ENCODE results near the gene PTPRE. TPM values are rescaled to one million over a fixed set of nuclear protein-coding genes. Genes with fewer than 3 reads are reported as not detected.

Gene PTPRE
- total and polyA plus RNA-seq, 2 donors = 5.7 to 15.9 TPM

DNA sequence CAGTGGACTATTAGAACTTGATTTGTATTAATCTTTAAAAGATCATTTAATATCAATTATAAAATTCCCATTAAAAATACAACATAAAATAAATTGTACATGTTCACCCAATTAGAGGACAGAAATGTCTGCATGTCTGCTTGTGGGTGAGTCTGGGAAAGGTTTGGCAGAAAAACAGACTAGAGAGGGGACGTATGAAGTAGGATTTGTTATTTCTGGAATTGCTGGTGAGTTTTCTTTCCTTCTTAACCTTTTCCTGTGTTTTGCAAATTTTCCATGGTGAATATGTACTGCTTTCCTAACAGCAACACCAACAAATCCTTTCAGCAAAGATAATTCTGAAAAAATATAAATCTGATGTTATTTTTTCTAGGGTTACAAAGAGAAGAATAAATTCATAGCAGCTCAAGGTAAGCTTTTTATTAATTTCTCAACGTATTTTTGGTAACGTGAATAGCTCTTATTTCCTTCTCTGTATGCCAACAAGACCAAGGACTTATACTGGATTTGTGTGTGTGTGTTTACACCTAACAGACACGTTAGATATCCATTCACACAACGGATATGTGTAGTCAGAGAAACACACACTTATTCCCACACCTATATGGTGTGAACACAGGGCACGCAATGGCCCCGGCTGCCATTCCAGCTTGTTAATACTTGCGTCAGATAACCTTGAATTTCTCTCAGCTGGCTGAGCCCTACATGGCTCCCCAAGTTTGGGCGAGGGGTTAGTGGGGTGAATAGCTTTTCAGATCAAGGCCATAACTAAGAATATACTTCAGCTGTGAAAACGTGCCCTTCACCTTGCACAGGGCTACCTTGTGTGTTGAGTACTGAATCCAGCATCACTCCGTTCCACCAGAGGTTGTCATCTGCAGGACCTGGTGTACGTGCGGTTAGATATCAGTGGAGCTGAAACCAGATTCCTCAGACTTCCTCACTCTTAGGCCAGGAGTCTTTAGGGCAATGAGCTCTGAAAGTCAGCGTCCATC is 154.7 kb downstream of the PTPRE start:
- WGBS = 67% methylated on average over 14 of the region's 14 CpGs
- Histone ChIP-seq H3K4me1 (ENCODE audit: insufficient read depth) (peaks cover 2% of the 10 kb centered on the region), H3K36me3 (ENCODE audit: insufficient read depth) (no peaks in the 10 kb centered on the region), H3K4me3 (ENCODE audit: low read depth, low read length) (no peak overlapping the region), H3K27ac (ENCODE audit: low read depth) (no peak overlapping the region)
- DNase-seq (ENCODE audit: extremely low spot score) = no peak

GRCh38 chr10:128062331-128062880 is 155.5 kb downstream of the PTPRE start:
- WGBS = 23% methylated on average over 11 of the region's 11 CpGs
- DNase-seq (ENCODE audit: extremely low spot score) = no peak
- peaks cover 3% of the 10 kb centered on the region for H3K36me3 ChIP-seq (ENCODE audit: insufficient read depth)
- no peak overlapping the region for H3K27ac ChIP-seq (ENCODE audit: low read depth)
- H3K4me1 ChIP-seq (ENCODE audit: insufficient read depth) = peaks cover 2% of the 10 kb centered on the region
- no peak overlapping the region for H3K4me3 ChIP-seq (ENCODE audit: low read depth, low read length)

- DNase-seq (ENCODE audit: extremely low spot score) = no peak
Observed at GRCh38 chr10:128062881-128063563, 156.1 kb downstream of the PTPRE start.

DNA sequence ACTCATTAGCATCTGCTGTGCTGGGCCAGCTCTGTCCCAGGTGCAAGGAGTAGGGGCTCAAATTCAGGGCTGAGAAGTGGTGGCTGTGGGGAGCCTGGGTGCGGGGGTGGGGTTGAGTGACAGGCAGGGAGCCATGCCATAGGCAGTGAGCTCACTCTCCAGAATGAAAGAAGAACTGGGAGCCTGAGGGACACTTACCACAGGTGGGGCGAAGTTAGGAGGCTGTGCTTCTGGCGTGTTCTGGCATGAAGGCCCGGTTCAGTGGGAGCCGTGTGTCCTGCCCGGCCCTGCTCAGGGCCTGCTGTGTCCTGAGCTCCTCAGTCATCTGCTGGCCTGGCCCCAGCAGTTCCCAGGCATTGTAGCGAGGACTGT is 156.8 kb downstream of the PTPRE start:
- Histone ChIP-seq H3K4me3 (ENCODE audit: low read depth, low read length) (no peak overlapping the region), H3K4me1 (ENCODE audit: insufficient read depth) (peaks cover 2% of the 10 kb centered on the region), H3K36me3 (ENCODE audit: insufficient read depth) (peaks cover 3% of the 10 kb centered on the region), H3K27ac (ENCODE audit: low read depth) (no peak overlapping the region)
- DNase-seq (ENCODE audit: extremely low spot score) = no peak
- 73% methylated on average over 7 of the region's 7 CpGs for WGBS

More at GRCh38 chr10:128062881-128063563, 156.1 kb downstream of the PTPRE start:
- peaks cover 3% of the 10 kb centered on the region for H3K36me3 ChIP-seq (ENCODE audit: insufficient read depth)
- no peak overlapping the region for H3K27ac ChIP-seq (ENCODE audit: low read depth)
- H3K4me1 ChIP-seq (ENCODE audit: insufficient read depth) = peaks cover 2% of the 10 kb centered on the region
- 38% methylated on average over 19 of the region's 19 CpGs for whole genome bisulfite sequencing
- H3K4me3 ChIP-seq (ENCODE audit: low read depth, low read length) = no peak overlapping the region

DNA sequence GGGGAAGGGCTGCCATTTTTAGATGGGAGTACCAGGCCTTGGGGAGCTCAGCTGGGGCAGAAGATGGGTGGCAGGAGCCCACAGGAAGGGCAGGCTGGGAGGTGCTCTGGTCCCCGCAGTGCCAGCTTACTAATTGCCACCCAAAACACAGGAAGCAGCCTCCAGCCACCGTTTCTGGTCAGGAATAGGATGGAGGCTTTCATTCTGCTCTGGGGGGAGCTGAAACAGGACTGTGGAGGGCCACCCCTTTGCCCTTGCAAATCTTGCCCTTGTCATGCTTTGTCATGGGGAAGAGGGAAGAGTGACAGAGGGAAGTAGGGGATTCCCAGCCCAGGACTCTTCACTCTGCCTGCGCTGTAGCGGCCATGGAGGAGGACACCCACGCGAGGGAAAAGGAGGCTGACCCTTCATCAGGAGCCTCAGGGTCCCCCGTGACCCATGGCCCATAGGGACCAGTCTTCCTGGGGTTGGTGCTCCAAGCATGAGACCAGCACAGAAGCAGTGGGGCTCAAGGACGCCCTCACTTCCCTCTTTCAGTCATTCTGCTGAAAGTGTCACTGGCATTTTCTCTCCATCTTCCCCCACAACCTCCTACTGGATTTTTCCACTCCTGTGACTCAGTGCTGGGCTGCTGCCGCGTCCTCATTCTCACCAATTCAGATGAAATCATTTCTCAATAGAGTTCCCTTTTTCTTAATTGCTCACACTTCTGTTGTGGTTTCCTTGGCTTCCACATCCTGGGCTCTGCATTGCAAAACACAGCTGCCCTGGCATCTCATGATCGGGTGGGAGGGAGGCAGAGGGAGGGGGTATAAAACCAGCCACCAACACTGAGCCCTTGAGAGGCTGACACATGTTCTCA is 157.4 kb downstream of the PTPRE start:
- Histone ChIP-seq H3K36me3 (ENCODE audit: insufficient read depth) (peaks cover 3% of the 10 kb centered on the region), H3K4me1 (ENCODE audit: insufficient read depth) (peaks cover 2% of the 10 kb centered on the region), H3K4me3 (ENCODE audit: low read depth, low read length) (no peak overlapping the region), H3K27ac (ENCODE audit: low read depth) (no peak overlapping the region)
- WGBS = 69% methylated on average over 11 of the region's 11 CpGs
- DNase-seq (ENCODE audit: extremely low spot score) = no peak

GRCh38 chr10:128064970-128065580 is 158.2 kb downstream of the PTPRE start:
- 76% methylated on average over 17 of the region's 17 CpGs for WGBS
- H3K4me1 ChIP-seq (ENCODE audit: insufficient read depth) = peaks cover 2% of the 10 kb centered on the region
- peaks cover 3% of the 10 kb centered on the region for H3K36me3 ChIP-seq (ENCODE audit: insufficient read depth)
- no peak overlapping the region for H3K27ac ChIP-seq (ENCODE audit: low read depth)
- DNase-seq (ENCODE audit: extremely low spot score) = no peak
- H3K4me3 ChIP-seq (ENCODE audit: low read depth, low read length) = no peak overlapping the region

GRCh38 chr10:128065881-128066534 is 159.1 kb downstream of the PTPRE start:
- no peak for DNase-seq (ENCODE audit: extremely low spot score)
- no peak overlapping the region for H3K4me3 ChIP-seq (ENCODE audit: low read depth, low read length)
- no peak overlapping the region for H3K27ac ChIP-seq (ENCODE audit: low read depth)
- WGBS = 90% methylated on average over 13 of the region's 13 CpGs
- H3K36me3 ChIP-seq (ENCODE audit: insufficient read depth) = peaks cover 3% of the 10 kb centered on the region
- peaks cover 2% of the 10 kb centered on the region for H3K4me1 ChIP-seq (ENCODE audit: insufficient read depth)

DNA sequence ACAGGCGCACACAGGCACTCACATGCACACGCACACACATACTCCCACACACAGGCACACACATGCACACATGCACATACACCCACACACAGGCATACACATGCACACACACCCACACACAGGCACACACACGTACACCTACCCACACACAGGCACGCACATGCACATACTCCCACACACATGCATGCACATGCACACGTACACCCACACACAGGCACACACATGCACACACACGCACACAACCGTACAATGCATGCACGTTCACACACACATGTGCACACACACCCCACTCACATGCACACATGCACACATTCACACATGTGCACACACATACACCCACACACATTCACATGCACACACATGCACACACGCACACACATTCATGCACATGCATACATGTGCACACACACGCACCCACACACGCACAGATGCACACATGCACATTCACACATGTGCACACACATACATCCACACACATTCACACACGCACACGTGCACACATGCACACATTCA is 160.0 kb downstream of the PTPRE start:
- Histone ChIP-seq H3K4me1 (ENCODE audit: insufficient read depth) (peaks cover 2% of the 10 kb centered on the region), H3K27ac (ENCODE audit: low read depth) (no peak overlapping the region), H3K36me3 (ENCODE audit: insufficient read depth) (peaks cover 3% of the 10 kb centered on the region), H3K4me3 (ENCODE audit: low read depth, low read length) (no peak overlapping the region)
- 84% methylated on average over 13 of the region's 13 CpGs for WGBS
- no peak for DNase-seq (ENCODE audit: extremely low spot score)

DNA sequence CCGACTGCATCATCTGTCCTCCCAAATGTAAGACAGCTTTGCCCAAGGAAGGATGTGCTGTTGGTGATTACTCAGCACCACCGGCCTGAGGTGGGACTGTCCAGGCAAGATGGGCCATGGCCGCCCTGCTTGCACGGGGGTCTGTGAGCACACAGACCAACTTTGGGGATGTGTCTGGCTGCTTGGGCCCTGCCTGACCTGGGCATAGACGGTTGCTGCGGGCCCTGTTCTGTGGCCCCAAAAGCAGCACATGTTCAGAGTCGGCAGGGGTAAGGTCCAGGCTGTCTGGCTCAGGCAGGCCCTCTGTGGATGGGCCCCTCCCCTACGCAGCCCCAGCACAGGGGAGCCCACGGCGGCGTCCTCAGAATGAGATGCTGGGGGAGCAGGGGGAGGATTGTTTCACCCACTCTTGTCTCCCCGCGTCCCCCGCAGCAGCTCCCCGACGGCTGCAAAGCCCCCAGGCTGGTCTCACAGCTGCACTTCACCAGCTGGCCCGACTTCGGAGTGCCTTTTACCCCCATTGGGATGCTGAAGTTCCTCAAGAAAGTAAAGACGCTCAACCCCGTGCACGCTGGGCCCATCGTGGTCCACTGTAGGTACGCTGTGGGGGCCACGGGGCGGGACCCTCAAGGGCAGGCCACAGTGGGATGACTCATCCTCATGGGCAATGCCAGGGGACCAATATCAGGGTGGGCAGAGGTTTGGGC is 160.9 kb downstream of the PTPRE start:
- H3K27ac ChIP-seq (ENCODE audit: low read depth) = no peak overlapping the region
- no peak overlapping the region for H3K4me3 ChIP-seq (ENCODE audit: low read depth, low read length)
- no peak for DNase-seq (ENCODE audit: extremely low spot score)
- H3K4me1 ChIP-seq (ENCODE audit: insufficient read depth) = peaks cover 2% of the 10 kb centered on the region
- 88% methylated on average over 25 of the region's 25 CpGs for WGBS
- H3K36me3 ChIP-seq (ENCODE audit: insufficient read depth) = peaks cover 3% of the 10 kb centered on the region

DNA sequence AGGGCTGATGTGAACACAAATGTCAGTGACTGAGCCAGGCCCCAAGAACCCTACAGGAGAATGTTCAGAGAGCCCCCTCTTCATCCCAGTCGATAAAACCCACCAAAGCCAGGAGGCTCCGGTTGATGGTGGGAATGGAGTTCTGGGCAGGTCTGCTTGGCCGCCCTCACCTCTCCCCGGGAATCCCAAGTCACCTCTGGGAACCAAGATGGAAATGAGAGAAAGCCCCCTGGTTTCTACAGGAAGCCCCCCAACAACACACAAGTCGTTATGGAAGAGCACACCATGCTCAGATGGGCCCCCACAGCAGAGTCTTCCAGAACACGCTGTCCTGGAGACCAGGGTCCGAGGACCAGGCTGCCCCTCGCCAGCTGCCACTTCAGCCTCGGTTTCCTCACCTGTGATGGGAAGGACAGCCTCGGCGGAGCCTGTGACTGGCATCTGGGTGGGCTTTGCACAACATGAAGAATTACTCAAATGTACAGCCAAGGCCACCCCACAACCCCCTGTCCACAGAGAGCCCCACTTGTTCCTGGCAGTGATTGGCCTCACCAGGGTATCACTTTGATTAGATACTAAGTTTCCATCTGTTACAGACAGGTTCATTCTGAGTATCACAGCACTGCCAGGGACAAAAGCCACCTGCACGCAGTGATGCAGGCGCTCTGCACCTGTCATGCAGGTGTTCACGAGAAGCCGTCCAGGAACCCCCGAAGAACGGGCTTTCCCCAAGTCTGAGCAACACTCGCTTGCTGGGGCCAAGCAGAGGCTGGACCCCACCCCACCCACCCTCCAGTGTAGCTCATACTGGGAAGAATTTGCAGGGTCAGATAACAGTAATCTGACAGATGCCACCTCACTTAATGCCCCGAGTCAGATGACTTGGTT is 161.7 kb downstream of the PTPRE start:
- no peak overlapping the region for H3K4me3 ChIP-seq (ENCODE audit: low read depth, low read length)
- H3K4me1 ChIP-seq (ENCODE audit: insufficient read depth) = peaks cover 2% of the 10 kb centered on the region
- no peak for DNase-seq (ENCODE audit: extremely low spot score)
- no peak overlapping the region for H3K27ac ChIP-seq (ENCODE audit: low read depth)
- H3K36me3 ChIP-seq (ENCODE audit: insufficient read depth) = peaks cover 3% of the 10 kb centered on the region
- WGBS = 92% methylated on average over 19 of the region's 19 CpGs

DNA sequence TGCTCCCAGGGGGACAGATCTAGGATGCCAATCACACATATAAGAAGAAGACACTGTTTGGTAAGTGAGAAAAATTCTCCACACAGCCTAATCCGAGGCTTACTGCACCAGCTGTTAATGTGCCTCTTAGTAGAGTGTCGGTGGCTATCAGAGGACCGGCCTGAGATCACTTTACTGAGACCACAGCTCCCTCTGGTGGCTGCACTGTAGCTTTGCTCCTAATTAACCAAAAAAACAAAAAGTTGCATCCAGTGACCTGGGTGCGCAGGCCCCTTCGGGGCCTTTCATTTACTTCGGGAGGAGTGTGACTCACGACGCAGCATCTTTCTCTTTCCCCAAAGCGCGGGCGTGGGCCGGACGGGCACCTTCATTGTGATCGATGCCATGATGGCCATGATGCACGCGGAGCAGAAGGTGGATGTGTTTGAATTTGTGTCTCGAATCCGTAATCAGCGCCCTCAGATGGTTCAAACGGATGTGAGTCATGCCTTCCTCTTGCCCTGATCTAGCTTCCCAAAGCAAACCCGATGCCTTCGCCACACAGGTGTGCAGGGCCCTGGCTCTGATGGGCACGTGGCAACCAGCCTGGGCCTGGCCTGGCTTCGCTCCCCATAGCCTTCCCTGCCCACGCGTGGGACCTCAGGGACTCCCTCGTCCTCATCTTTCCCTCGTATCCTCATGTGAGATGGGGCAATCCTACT is 162.6 kb downstream of the PTPRE start:
- no peak overlapping the region for H3K27ac ChIP-seq (ENCODE audit: low read depth)
- H3K36me3 ChIP-seq (ENCODE audit: insufficient read depth) = peaks cover 3% of the 10 kb centered on the region
- peaks cover 2% of the 10 kb centered on the region for H3K4me1 ChIP-seq (ENCODE audit: insufficient read depth)
- no peak for DNase-seq (ENCODE audit: extremely low spot score)
- H3K4me3 ChIP-seq (ENCODE audit: low read depth, low read length) = no peak overlapping the region
- WGBS = 40% methylated on average over 28 of the region's 28 CpGs
